H9 (cell line): ENCODE measurements around the gene PSMA4. TPM values are rescaled to one million over a fixed set of nuclear protein-coding genes. Genes with fewer than 3 reads are reported as not detected.

Experiments used
- DNase-seq: peaks from one replicate; pipeline ENCODE4 v3.0.0-alpha.2; 2017
- H2AFZ ChIP-seq: one replicate; pipeline ENCODE4 v1.6.1; 2013; ENCODE audit warnings: mild to moderate bottlenecking, low read length, control low read depth, moderate library complexity
- H2AK5ac ChIP-seq: 2 replicates; pipeline ENCODE4 v1.6.1; 2013; ENCODE audit warnings: low read length, control low read depth, mixed read lengths; ENCODE audit not compliant: insufficient read length
- H2BK120ac ChIP-seq: one replicate; pipeline ENCODE4 v1.6.1; 2013; ENCODE audit warnings: low read depth, mild to moderate bottlenecking, low read length, control low read depth, inconsistent platforms; ENCODE audit not compliant: poor library complexity, severe bottlenecking
- H2BK12ac ChIP-seq: 2 replicates; pipeline ENCODE4 v1.6.1; 2013; ENCODE audit warnings: low read length, control low read depth, mixed read lengths, low read depth; ENCODE audit not compliant: insufficient read length
- H2BK15ac ChIP-seq: 2 replicates; pipeline ENCODE4 v1.6.1; 2013; ENCODE audit warnings: low read depth, low read length, control low read depth
- H2BK20ac ChIP-seq: one replicate; pipeline ENCODE4 v1.6.1; 2013; ENCODE audit warnings: low read depth, mild to moderate bottlenecking, low read length, control low read depth, inconsistent platforms; ENCODE audit not compliant: poor library complexity, severe bottlenecking
- H2BK5ac ChIP-seq: 2 replicates; pipeline ENCODE4 v1.6.1; 2013; ENCODE audit warnings: low read length, control low read depth, mixed read lengths; ENCODE audit not compliant: insufficient read length
- H3K14ac ChIP-seq: 2 replicates; pipeline ENCODE4 v1.6.1; 2013; ENCODE audit warnings: low read length, control low read depth; ENCODE audit not compliant: insufficient read depth
- H3K18ac ChIP-seq: 2 replicates; pipeline ENCODE4 v1.6.1; 2013; ENCODE audit warnings: low read depth, mild to moderate bottlenecking, mixed read lengths, low read length, control low read depth; ENCODE audit not compliant: insufficient read length
- H3K23ac ChIP-seq: 2 replicates; pipeline ENCODE4 v1.6.1; 2013; ENCODE audit warnings: low read length, control low read depth, mixed read lengths, low read depth; ENCODE audit not compliant: insufficient read length
- H3K23me2 ChIP-seq: 2 replicates; pipeline ENCODE4 v1.6.1; 2013; ENCODE audit warnings: low read depth, mild to moderate bottlenecking, mixed read lengths, low read length, control low read depth; ENCODE audit not compliant: insufficient read length, poor library complexity, severe bottlenecking
- H3K27ac ChIP-seq: 2 replicates; pipeline ENCODE4 v1.5.1; 2013; ENCODE audit warnings: low read length, control low read depth, mixed read lengths, low read depth; ENCODE audit not compliant: insufficient read length
- H3K27me3 ChIP-seq: 2 replicates; pipeline ENCODE4 v1.6.1; 2013; ENCODE audit warnings: low read length, control low read depth, inconsistent platforms; ENCODE audit not compliant: insufficient read depth
- H3K4ac ChIP-seq: 2 replicates; pipeline ENCODE4 v1.6.1; 2013; ENCODE audit warnings: low read depth, mild to moderate bottlenecking, control low read depth, inconsistent platforms, low read length, moderate library complexity
- H3K4me1 ChIP-seq: 2 replicates; pipeline ENCODE4 v1.6.1; 2013; ENCODE audit warnings: low read length, control low read depth, inconsistent platforms; ENCODE audit not compliant: insufficient read depth
- H3K4me2 ChIP-seq: 2 replicates; pipeline ENCODE4 v1.6.1; 2013; ENCODE audit warnings: low read length, control low read depth, mixed read lengths; ENCODE audit not compliant: insufficient read length, insufficient read depth
- H3K56ac ChIP-seq: 2 replicates; pipeline ENCODE4 v1.6.1; 2013; ENCODE audit warnings: low read depth, mild to moderate bottlenecking, mixed read lengths, low read length, control low read depth; ENCODE audit not compliant: insufficient read length
- H3K79me1 ChIP-seq: 2 replicates; pipeline ENCODE4 v1.6.1; 2013; ENCODE audit warnings: low read depth, mild to moderate bottlenecking, moderate library complexity, low read length, control low read depth, inconsistent platforms; ENCODE audit not compliant: insufficient read depth, poor library complexity, severe bottlenecking
- H3K79me2 ChIP-seq: 2 replicates; pipeline ENCODE4 v1.6.1; 2013; ENCODE audit warnings: low read length, control low read depth, inconsistent platforms; ENCODE audit not compliant: insufficient read depth
- H3K9ac ChIP-seq: 2 replicates; pipeline ENCODE4 v1.6.1; 2013; ENCODE audit warnings: low read length, control low read depth, mixed read lengths; ENCODE audit not compliant: insufficient read length; ENCODE audit errors: extremely low read depth
- H3K9me3 ChIP-seq: one replicate; pipeline ENCODE4 v1.6.1; 2013; ENCODE audit warnings: low read depth, low read length, inconsistent platforms; ENCODE audit not compliant: control insufficient read depth
- H3T11ph ChIP-seq: one replicate; pipeline ENCODE4 v1.6.1; 2013; ENCODE audit warnings: mild to moderate bottlenecking, low read length, control low read depth, inconsistent platforms
- H4K20me1 ChIP-seq: one replicate; pipeline ENCODE4 v1.6.1; 2013; ENCODE audit not compliant: control insufficient read depth, insufficient read length, insufficient read depth
- H4K5ac ChIP-seq: 2 replicates; pipeline ENCODE4 v1.6.1; 2013; ENCODE audit warnings: low read depth, mild to moderate bottlenecking, mixed read lengths, low read length, control low read depth; ENCODE audit not compliant: insufficient read length
- H4K8ac ChIP-seq: replicated peaks from 2 replicates; pipeline ENCODE4 v1.6.1; 2013; ENCODE audit warnings: low read length, control low read depth, mixed read lengths, low read depth; ENCODE audit not compliant: insufficient read length
- H4K91ac ChIP-seq: 2 replicates; pipeline ENCODE4 v1.6.1; 2013; ENCODE audit warnings: low read depth, mild to moderate bottlenecking, moderate library complexity, mixed read lengths, low read length, control low read depth; ENCODE audit not compliant: insufficient read length
- H3K27ac Mint-ChIP-seq, 3 experiments: 2 replicates in 2 of 3; 3 replicates in 1 of 3; pipeline ENCODE4 v1.8.0; 2020 to 2021; ENCODE audit warnings: mixed read lengths in 3 of 3, mild to moderate bottlenecking in 1 of 3, moderate library complexity in 1 of 3
- H3K27me3 Mint-ChIP-seq: 2 replicates; pipeline ENCODE4 v1.8.0; 2021; ENCODE audit warnings: low read depth, mild to moderate bottlenecking, moderate library complexity, mixed read lengths
- H3K36me3 Mint-ChIP-seq, 3 experiments: 2 replicates in 2 of 3; 3 replicates in 1 of 3; pipeline ENCODE4 v1.8.0; 2020 to 2021; ENCODE audit warnings: low read depth in 3 of 3, mixed read lengths in 3 of 3; ENCODE audit not compliant: insufficient read depth in 1 of 3
- H3K4me1 Mint-ChIP-seq, 2 experiments: 2 replicates each; pipeline ENCODE4 v1.8.0; 2020; ENCODE audit warnings: mixed read lengths in 2 of 2
- H3K4me3 Mint-ChIP-seq, 2 experiments: 2 replicates in 1 of 2; 3 replicates in 1 of 2; pipeline ENCODE4 v1.8.0; 2020 to 2021; ENCODE audit warnings: mild to moderate bottlenecking in 2 of 2, mixed read lengths in 2 of 2, moderate library complexity in 1 of 2
- H3K9me3 Mint-ChIP-seq, 2 experiments: 2 replicates in 1 of 2; 3 replicates in 1 of 2; pipeline ENCODE4 v1.8.0; 2020; ENCODE audit warnings: mild to moderate bottlenecking in 2 of 2, mixed read lengths in 2 of 2, moderate library complexity in 1 of 2
- WGBS: extraction: QIAGEN DNeasy Blood & Tissue Kit; methylation state at CpG from one replicate; pipeline ENCODE4 v1.1.7; 2013; ENCODE audit warnings: missing lambda C conversion rate, low lambda C conversion rate, mixed read lengths; ENCODE audit not compliant: insufficient read length; ENCODE audit errors: extremely low coverage; 5-methylcytosine and 5-hydroxymethylcytosine counted together
- total RNA-seq: library from RNA; stranded (reverse); gene quantifications from 2 replicates; pipeline ENCODE4 v1.2.1, GENCODE V29; 2021
- TF ChIP-seq, protein P1 (sequence below): fragments of 200-600 bp; sonication (generic); conservative IDR thresholded peaks from 3 replicates; pipeline ENCODE4 v1.8.0; 2021; ENCODE audit warnings: antibody characterized with exemption, mild to moderate bottlenecking

PSMA4 gene
- total RNA-seq, 1 experiment from 2014 or later: 333 TPM

DNA sequence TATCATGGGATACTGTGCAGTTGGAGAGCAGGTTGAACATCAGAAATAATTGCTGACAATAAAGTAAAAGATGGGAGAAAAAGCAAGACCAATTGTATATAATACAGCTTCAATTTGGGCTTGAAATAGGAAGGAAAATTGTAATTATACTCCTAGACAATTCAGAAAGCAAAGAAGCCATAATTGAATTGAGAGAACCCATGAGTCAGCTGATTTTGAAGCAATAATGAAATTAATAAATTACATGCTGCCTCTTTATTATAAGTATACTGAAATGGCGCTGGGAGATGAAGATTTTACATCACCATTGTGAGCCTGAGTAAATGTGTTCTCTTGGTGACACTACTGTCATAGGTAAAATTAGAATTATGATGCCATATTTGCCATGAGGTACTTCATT lies 57.3 kb downstream of the PSMA4 start:
- no peaks in the 10 kb centered on the region for H3K79me1 ChIP-seq
- H2BK120ac ChIP-seq: no peak overlapping the region
- no peak overlapping the region for H3T11ph ChIP-seq
- H3K36me3 Mint-ChIP-seq: peaks cover 13 to 24% (median 21%) of the 10 kb centered on the region in 3 experiments; a peak in 6 of 7 replicates
- H3K27ac Mint-ChIP-seq: no peak overlapping the region
- H2AK5ac ChIP-seq: no peak overlapping the region
- H4K20me1 ChIP-seq: no peaks in the 10 kb centered on the region
- TF ChIP-seq, protein P1, sequence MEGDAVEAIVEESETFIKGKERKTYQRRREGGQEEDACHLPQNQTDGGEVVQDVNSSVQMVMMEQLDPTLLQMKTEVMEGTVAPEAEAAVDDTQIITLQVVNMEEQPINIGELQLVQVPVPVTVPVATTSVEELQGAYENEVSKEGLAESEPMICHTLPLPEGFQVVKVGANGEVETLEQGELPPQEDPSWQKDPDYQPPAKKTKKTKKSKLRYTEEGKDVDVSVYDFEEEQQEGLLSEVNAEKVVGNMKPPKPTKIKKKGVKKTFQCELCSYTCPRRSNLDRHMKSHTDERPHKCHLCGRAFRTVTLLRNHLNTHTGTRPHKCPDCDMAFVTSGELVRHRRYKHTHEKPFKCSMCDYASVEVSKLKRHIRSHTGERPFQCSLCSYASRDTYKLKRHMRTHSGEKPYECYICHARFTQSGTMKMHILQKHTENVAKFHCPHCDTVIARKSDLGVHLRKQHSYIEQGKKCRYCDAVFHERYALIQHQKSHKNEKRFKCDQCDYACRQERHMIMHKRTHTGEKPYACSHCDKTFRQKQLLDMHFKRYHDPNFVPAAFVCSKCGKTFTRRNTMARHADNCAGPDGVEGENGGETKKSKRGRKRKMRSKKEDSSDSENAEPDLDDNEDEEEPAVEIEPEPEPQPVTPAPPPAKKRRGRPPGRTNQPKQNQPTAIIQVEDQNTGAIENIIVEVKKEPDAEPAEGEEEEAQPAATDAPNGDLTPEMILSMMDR: no peak
- H3K56ac ChIP-seq: no peak overlapping the region
- H3K9me3 ChIP-seq: no peaks in the 10 kb centered on the region
- no peaks in the 10 kb centered on the region for H3K4me1 Mint-ChIP-seq
- WGBS: no CpG with 5 or more reads among the region's 1 CpG
- H3K4me1 ChIP-seq: no peaks in the 10 kb centered on the region
- H2BK12ac ChIP-seq: no peak overlapping the region
- DNase-seq: no peak
- H3K23ac ChIP-seq: no peak overlapping the region
- H2BK15ac ChIP-seq: no peak overlapping the region
- H3K4ac ChIP-seq: no peak overlapping the region
- no peaks in the 10 kb centered on the region for H3K9me3 Mint-ChIP-seq
- no peak overlapping the region for H2BK5ac ChIP-seq
- no peak overlapping the region for H3K18ac ChIP-seq
- H4K91ac ChIP-seq: no peak overlapping the region
- no peak overlapping the region for H3K14ac ChIP-seq
- H3K23me2 ChIP-seq: no peaks in the 10 kb centered on the region
- H3K79me2 ChIP-seq: no peaks in the 10 kb centered on the region
- H2BK20ac ChIP-seq: no peak overlapping the region
- no peak overlapping the region for H4K5ac ChIP-seq
- no peaks in the 10 kb centered on the region for H3K27me3 ChIP-seq
- no peaks in the 10 kb centered on the region for H3K27me3 Mint-ChIP-seq
- H3K27ac ChIP-seq: no peak overlapping the region
- no peak overlapping the region for H3K4me2 ChIP-seq
- no peak overlapping the region for H2AFZ ChIP-seq
- H3K9ac ChIP-seq: no peak overlapping the region
- no peak overlapping the region for H4K8ac ChIP-seq
- H3K4me3 Mint-ChIP-seq: no peak overlapping the region
